GM21717 (cell line): ENCODE data around the gene ST8SIA1.
"Not testable (repeated sequence)": the region's sequence is repeated elsewhere in the genome, so short reads cannot be mapped to it uniquely, and the experiment has no call there.

Experiments used
- ATAC-seq: cut with Tn5 transposase; IDR thresholded peaks from one replicate; pipeline ENCODE4 v1.9.1; 2021; ENCODE audit warnings: mild to moderate bottlenecking, moderate library complexity; ENCODE audit not compliant: unreplicated experiment

The ST8SIA1 gene

DNA sequence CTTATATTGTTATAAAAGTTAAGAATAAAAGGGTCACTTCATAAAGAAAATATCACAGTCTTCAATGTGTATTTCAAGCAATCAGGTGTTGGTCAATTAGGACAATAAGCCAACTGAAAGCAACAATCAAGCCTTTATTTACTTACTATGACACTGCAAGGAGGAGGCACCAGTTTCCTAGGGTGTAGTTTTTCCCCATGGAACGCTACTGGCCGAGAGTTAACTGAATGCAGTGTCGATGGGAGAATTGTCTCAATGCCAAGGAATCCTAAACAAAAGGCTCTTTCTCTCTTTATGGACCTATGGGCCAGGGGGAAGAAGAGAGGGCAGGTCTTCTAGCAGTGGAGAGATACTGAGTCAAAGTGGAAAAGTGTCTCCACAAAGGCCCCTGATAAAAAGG, 146.1 kb downstream of the ST8SIA1 start:
- no peak for ATAC-seq

DNA sequence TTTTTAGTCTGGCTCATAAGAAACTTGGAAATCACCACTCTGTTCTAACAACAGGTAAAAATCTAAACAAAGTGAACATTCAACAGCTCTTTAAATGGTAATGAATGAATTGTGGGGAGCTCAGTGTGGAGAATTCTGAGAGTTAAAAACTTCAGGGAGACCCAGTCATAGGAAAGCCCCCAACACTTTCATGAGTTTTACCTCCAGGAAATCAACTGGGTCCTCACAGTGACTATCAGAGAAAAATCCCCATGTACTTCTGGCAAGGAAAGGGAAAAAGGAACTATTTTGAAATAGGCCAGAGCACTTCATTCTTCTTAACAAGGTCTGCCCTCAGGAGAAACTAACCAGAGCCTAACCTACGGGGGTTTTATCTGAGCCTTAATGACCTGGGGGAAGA, 153.8 kb downstream of the ST8SIA1 start:
- ATAC-seq = no peak

DNA sequence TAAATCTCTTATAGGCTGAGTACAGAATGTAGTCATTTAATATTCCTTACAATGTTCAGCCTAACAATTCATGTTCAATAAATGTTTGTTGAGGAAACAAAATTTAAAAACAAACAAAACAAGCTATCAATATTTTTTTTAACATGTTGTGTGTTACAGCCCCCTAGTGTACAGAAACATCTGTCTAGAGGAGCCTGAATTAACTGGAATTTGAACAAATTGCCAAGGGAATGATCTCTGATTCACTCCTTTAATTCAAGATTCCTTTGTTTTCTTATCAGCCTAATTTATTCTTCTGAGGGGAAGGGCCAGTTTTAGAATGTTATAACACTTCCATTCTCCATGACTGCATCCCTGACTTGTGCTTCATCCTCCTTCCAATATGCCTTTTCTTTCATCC, 161.3 kb downstream of the ST8SIA1 start:
- ATAC-seq = no peak

DNA sequence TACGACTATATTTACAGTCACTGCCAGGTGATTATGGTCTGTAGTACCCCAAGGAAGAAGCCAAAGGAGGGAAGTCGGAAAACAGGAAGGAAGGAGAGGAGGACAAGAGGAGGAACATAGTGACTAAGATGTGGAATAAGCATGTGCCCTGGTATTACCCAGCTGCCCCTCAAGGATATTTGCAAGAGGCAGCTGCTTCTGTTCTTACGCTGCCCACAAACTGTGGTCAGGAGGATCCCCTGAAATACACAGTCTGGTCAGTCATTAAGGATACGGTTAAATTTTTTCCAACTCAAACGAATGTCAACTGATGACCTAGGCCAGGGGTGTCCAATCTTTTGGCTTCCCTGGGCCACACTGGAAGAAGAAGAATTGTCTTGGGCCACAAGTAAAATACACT, 162.0 kb downstream of the ST8SIA1 start:
- ATAC-seq = no peak

DNA sequence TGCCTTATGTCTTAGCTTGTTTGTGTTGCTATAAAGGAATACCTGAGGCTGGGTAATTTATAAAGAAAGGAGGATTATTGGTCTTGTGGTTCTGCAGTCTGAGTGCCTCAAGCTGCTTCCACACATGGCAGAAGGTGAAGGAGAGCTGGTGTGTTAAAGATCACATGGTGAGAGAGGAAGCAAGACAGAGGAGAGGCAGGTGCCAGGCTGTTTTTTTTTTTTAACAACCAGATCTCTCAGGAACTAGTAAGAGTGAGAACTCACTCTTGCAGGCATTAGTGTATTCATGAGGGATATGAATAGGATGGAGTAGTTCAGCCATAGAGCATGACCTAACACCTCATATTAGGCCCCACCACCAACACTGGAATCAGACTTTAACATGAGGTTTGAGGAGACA, 165.1 kb downstream of the ST8SIA1 start:
- ATAC-seq = no peak

- no peak for ATAC-seq
These were observed 170.4 kb downstream of the ST8SIA1 start for GRCh38 chr12:22164139-22164538.

DNA sequence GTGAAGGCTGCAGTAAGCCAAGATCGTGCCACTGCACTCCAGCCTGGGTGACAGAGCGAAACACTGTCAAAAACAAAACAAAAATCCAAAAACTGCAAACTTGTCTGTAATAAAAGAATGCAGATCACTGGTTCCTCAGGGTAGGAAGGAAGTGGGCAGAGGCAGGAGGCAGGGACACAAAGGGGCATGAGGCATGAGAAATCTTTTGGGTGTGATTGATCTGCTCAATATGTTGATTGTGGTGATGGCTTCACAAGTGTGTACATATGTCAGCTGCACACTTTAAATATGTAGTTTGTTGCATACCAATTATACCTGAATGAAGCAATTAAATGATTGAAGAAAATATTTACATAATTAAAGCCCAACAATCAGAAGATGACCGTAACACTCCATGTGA, 170.9 kb downstream of the ST8SIA1 start:
- ATAC-seq = no peak

DNA sequence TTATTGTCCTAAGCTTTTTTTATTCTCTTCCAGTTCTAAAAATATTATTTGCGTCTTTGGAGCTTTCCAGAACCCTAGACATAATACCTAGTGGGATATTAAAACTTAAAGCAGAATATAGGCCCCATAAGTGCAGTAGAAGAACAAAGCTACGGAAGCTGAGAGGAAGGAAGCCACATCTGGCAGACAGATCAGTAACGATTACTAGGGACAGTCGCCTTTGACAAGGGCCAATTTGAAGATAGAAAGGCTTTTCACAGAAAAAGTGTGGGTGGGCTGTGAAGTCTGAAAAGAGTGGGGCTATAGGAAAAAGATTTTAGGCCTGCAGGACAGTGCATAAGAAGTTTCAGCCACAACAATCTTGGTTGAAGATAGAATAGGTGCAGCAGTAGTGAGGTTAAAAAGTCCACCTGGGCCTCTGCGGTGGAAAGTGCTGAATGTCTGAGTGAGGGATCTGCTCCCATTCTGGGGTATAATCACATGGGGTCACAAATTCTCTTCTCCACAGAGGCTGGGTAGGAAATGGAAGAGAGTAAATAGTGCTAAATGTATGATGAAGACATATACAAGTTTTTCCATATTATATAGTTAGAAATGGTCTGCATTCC, 174.0 kb downstream of the ST8SIA1 start:
- ATAC-seq = no peak

DNA sequence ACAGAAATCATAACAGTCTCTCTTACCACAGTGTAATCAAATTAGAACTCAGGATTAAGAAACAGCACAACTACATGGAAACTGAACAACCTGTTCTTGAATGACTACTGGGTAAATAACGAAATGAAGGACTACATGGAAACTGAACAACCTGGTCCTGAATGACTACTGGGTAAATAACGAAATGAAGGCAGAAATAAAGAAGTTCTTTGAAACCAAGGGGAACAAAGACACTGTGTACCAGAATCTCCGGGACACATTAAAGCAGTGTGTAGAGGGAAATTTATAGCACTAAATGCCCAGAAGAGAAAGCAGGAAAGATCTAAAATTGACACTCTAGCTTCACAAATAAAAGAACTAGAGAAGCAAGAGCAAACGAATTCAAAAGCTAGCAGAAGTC, 185.2 kb downstream of the ST8SIA1 start:
- not testable (repeated sequence) for ATAC-seq

DNA sequence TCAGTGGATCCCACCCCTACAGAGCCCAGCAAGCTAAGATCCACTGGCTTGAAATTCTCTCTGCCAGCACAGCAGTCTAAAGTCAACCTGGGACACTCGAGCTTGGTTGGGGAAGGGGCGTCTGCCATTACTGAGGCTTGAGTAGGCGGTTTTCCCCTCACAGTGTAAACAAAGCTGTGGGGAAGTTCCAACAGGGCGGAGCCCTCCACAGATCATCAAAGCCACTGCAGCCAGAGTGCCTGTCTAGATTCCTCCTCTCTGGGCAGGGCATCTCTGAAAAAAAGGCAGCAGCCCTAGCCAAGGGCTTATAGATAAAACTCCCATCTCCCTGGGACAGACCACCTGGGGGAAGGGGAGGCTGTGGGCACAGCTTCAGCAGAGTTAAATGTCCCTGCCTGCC, 187.8 kb downstream of the ST8SIA1 start:
- ATAC-seq = not testable (repeated sequence)
